Small intestine (tissue), 7 donors: ENCODE measurements around the gene TIMM44. TPM values are rescaled to one million over a fixed set of nuclear protein-coding genes. Genes with fewer than 3 reads are reported as not detected.

Experiments
- DNase-seq, 2 donors: peaks; one replicate each; pipeline versions ENCODE4 v3.0.0 to v3.0.0-alpha.2; 2013
- FAIRE-seq: peaks from 2 replicates; lab custom pipeline; 2012; peaks lifted over from hg19 to GRCh38; lab: Jason Lieb, UNC
- H3K27ac ChIP-seq, 3 donors: one replicate each; pipeline ENCODE4 v1.5.1; 2013; ENCODE audit warnings: low read length in 2 of 3, mild to moderate bottlenecking in 2 of 3, control low read depth in 1 of 3, inconsistent platforms in 1 of 3, low read depth in 1 of 3, moderate library complexity in 1 of 3
- H3K27me3 ChIP-seq, 3 donors: one replicate each; pipeline ENCODE4 v1.6.1; 2013; ENCODE audit warnings: low read length in 3 of 3, inconsistent platforms in 1 of 3; ENCODE audit not compliant: control insufficient read depth in 3 of 3, insufficient read depth in 3 of 3
- H3K36me3 ChIP-seq, 3 donors: one replicate each; pipeline ENCODE4 v1.6.1; 2013; ENCODE audit warnings: low read length in 3 of 3, inconsistent platforms in 1 of 3, low read depth in 1 of 3, mild to moderate bottlenecking in 1 of 3, moderate library complexity in 1 of 3; ENCODE audit not compliant: control insufficient read depth in 3 of 3, insufficient read depth in 2 of 3
- H3K4me1 ChIP-seq, 3 donors: one replicate each; pipeline ENCODE4 v1.6.1; 2013; ENCODE audit warnings: low read length in 2 of 3, inconsistent platforms in 1 of 3, low read depth in 1 of 3, mild to moderate bottlenecking in 1 of 3, moderate library complexity in 1 of 3; ENCODE audit not compliant: control insufficient read depth in 3 of 3, insufficient read depth in 2 of 3
- H3K4me3 ChIP-seq, 3 donors: one replicate each; pipeline ENCODE4 v1.5.1; 2013; ENCODE audit warnings: low read length in 3 of 3, control low read depth in 1 of 3, inconsistent platforms in 1 of 3, low read depth in 1 of 3, mild to moderate bottlenecking in 1 of 3, moderate library complexity in 1 of 3
- H3K9me3 ChIP-seq, 2 donors: one replicate each; pipeline ENCODE4 v1.6.1; 2013; ENCODE audit warnings: low read depth in 1 of 2, low read length in 1 of 2; ENCODE audit not compliant: control insufficient read depth in 2 of 2, insufficient read depth in 1 of 2
- WGBS, 3 donors: extraction: QIAGEN DNeasy Blood & Tissue Kit; methylation state at CpG; one replicate each; pipeline ENCODE4 v1.1.7; 2013; 5-methylcytosine and 5-hydroxymethylcytosine counted together
- polyA plus RNA-seq, 4 donors: library from polyadenylated mRNA; stranded (reverse) in 3 of 4; unstranded in 1 of 4; fragments of 200-250 nt in 3 of 4; fragments of 120-200 nt in 1 of 4; gene quantifications; one replicate each; pipeline versions ENCODE4 v1.2.1 to v1.2.3, GENCODE V29; 2013
- donor health status: healthy with polysubstance abuse.
- donor health status: control.
- donor health status: control.
- donor health status: Bipolar disorder and iron deficiency.
- donor health status: healthy.

TIMM44 gene
- polyA plus RNA-seq, 4 donors, result 40.2 to 81.4 (median 68.9) TPM

GRCh38 chr19:7927605-7928333, 15.7 kb downstream of the TIMM44 start:
- no peak for FAIRE-seq
- H3K9me3 ChIP-seq, result no peaks in the 10 kb centered on the region

GRCh38 chr19:7926727-7927604, 16.5 kb downstream of the TIMM44 start:
- H3K4me3 ChIP-seq, result no peak overlapping the region
- FAIRE-seq (no peak), DNase-seq (no peak)
- H3K36me3 ChIP-seq, result peaks cover 8 to 70% (median 9%) of the 10 kb centered on the region in 3 donors
- H3K27ac ChIP-seq, result no peak overlapping the region
- 79 to 90% (median 85%) methylated on average over 32 of the region's 32 CpGs for WGBS, 3 donors
- no peaks in the 10 kb centered on the region for H3K9me3 ChIP-seq
- peaks cover 0 to 10% (median 0%) of the 10 kb centered on the region in 3 donors for H3K4me1 ChIP-seq
- no peaks in the 10 kb centered on the region for H3K27me3 ChIP-seq

More at GRCh38 chr19:7927605-7928333, 15.7 kb downstream of the TIMM44 start:
- Histone ChIP-seq H3K4me1 (peaks cover 0 to 10% (median 0%) of the 10 kb centered on the region in 3 donors), H3K27ac (no peak overlapping the region), H3K36me3 (peaks cover 2 to 70% (median 14%) of the 10 kb centered on the region in 3 donors), H3K4me3 (no peak overlapping the region), H3K27me3 (no peaks in the 10 kb centered on the region)
- DNase-seq, result no peak
- 91 to 93% (median 93%) methylated on average over 22 to 23 of the region's 23 CpGs for WGBS, 3 donors

- H3K36me3 ChIP-seq, result peaks cover 4 to 69% (median 8%) of the 10 kb centered on the region in 3 donors
- H3K27me3 ChIP-seq, result no peaks in the 10 kb centered on the region
- H3K9me3 ChIP-seq, result no peaks in the 10 kb centered on the region
- no peak for FAIRE-seq
- no peak within 1 kb of the TSS for H3K27ac ChIP-seq
- peaks cover 0 to 18% (median 3%) of the 10 kb centered on the region in 3 donors for H3K4me1 ChIP-seq
- H3K4me3 ChIP-seq, result peak within 1 kb of the TSS; percentile 22 to 50 (median 42)
- WGBS, 3 donors, result 10 to 31% (median 30%) methylated on average over 26 to 65 of the region's 65 CpGs
- DNase-seq, result peak; percentile 44 to 73
Measured at GRCh38 chr19:7926021-7926726, 17.3 kb downstream of the TIMM44 start, which contains the start of gene CTXN1. TSS of gene CTXN1 (minus strand) at chr19:7926135. CDS start at chr19:7925538, 597 bp downstream.

GRCh38 chr19:7925171-7925851, 18.2 kb downstream of the TIMM44 start:
- H3K4me3 ChIP-seq, result peak overlapping the region in 2 of 3 donors; percentile 22 to 50

GRCh38 chr19:7924651-7925170, 18.8 kb downstream of the TIMM44 start:
- DNase-seq (no peak), FAIRE-seq (no peak)
- peaks cover 0 to 26% (median 5%) of the 10 kb centered on the region in 3 donors for H3K4me1 ChIP-seq
- no peak overlapping the region for H3K27ac ChIP-seq
- peak overlapping the region in 1 of 3 donors; percentile 50 for H3K4me3 ChIP-seq
- H3K36me3 ChIP-seq, result peaks cover 4 to 56% (median 8%) of the 10 kb centered on the region in 3 donors
- 47 to 49% (median 49%) methylated on average over 17 to 34 of the region's 34 CpGs for WGBS, 3 donors
- no peaks in the 10 kb centered on the region for H3K9me3 ChIP-seq
- H3K27me3 ChIP-seq, result peaks cover 0 to 2% (median 0%) of the 10 kb centered on the region in 3 donors

More at GRCh38 chr19:7925171-7925851, 18.2 kb downstream of the TIMM44 start:
- Histone ChIP-seq H3K27ac (no peak overlapping the region), H3K36me3 (peaks cover 4 to 61% (median 8%) of the 10 kb centered on the region in 3 donors), H3K4me1 (peaks cover 0 to 22% (median 5%) of the 10 kb centered on the region in 3 donors), H3K27me3 (no peaks in the 10 kb centered on the region), H3K9me3 (no peaks in the 10 kb centered on the region)
- FAIRE-seq (no peak), DNase-seq (peak; percentile 36 to 80)
- WGBS, 3 donors, result 1% methylated on average over 28 to 98 of the region's 98 CpGs

- FAIRE-seq, result no peak
- DNase-seq, result no peak
- Histone ChIP-seq H3K4me1 (peaks cover 0 to 30% (median 5%) of the 10 kb centered on the region in 3 donors), H3K9me3 (no peaks in the 10 kb centered on the region), H3K36me3 (peaks cover 4 to 52% (median 8%) of the 10 kb centered on the region in 3 donors), H3K4me3 (no peak overlapping the region), H3K27ac (no peak overlapping the region), H3K27me3 (peaks cover 0 to 5% (median 0%) of the 10 kb centered on the region in 3 donors)
- WGBS, 3 donors, result 58 to 80% (median 74%) methylated on average over 11 to 12 of the region's 12 CpGs
Measured at GRCh38 chr19:7924241-7924640, 19.2 kb downstream of the TIMM44 start.

- no peak overlapping the region for H3K27ac ChIP-seq
- WGBS, 3 donors, result 77 to 81% (median 81%) methylated on average over 25 to 31 of the region's 31 CpGs
Measured at GRCh38 chr19:7923295-7924191, 19.9 kb downstream of the TIMM44 start.

More at GRCh38 chr19:7923295-7924191, 19.9 kb downstream of the TIMM44 start:
- Histone ChIP-seq H3K36me3 (peaks cover 4 to 47% (median 8%) of the 10 kb centered on the region in 3 donors), H3K4me3 (no peak overlapping the region), H3K9me3 (no peaks in the 10 kb centered on the region), H3K27me3 (peaks cover 0 to 12% (median 4%) of the 10 kb centered on the region in 3 donors), H3K4me1 (peaks cover 0 to 37% (median 5%) of the 10 kb centered on the region in 3 donors)
- FAIRE-seq, result no peak
- DNase-seq, result no peak
